Activated T-helper 1 cell treated with anti-CD3 and anti-CD28 coated beads, Interleukin-12 subunit alpha, Interleukin-12 subunit beta, Interleukin-2, Interleukin-4 antibody, amounts not matched to agents 30 ng/mL and 10 ng/mL and 1 ng/mL, durations not matched to agents 14 hours and 24 hours and 36 hours (primary cell): ENCODE measurements around the gene CTNNA1. TPM values are rescaled to one million over a fixed set of nuclear protein-coding genes. Genes with fewer than 3 reads are reported as not detected.
"Not testable (repeated sequence)": the region's sequence is repeated elsewhere in the genome, so short reads cannot be mapped to it uniquely, and the experiment has no call there.

ENCODE experiments used
- DNase-seq: peaks from one replicate; pipeline ENCODE4 v3.0.0; 2021; ENCODE audit warnings: low spot score
- H3K27ac Mint-ChIP-seq: one replicate; pipeline ENCODE4 v1.8.0; 2021; ENCODE audit warnings: mild to moderate bottlenecking, mixed read lengths
- H3K27me3 Mint-ChIP-seq: one replicate; pipeline ENCODE4 v1.8.0; 2022; ENCODE audit warnings: mild to moderate bottlenecking, moderate library complexity, mixed read lengths; ENCODE audit not compliant: insufficient read depth
- H3K36me3 Mint-ChIP-seq: one replicate; pipeline ENCODE4 v1.8.0; 2021; ENCODE audit warnings: low read depth, mixed read lengths
- H3K4me1 Mint-ChIP-seq: one replicate; pipeline ENCODE4 v1.8.0; 2021; ENCODE audit warnings: low read depth, mixed read lengths
- H3K4me3 Mint-ChIP-seq: one replicate; pipeline ENCODE4 v1.8.0; 2021; ENCODE audit warnings: mild to moderate bottlenecking, moderate library complexity, mixed read lengths
- H3K9me3 Mint-ChIP-seq: one replicate; pipeline ENCODE4 v1.8.0; 2021; ENCODE audit warnings: mixed read lengths
- intact Hi-C: fragments of 100-400 bp; cut with micrococcal nuclease; formaldehyde crosslinking; loops from one replicate; pipeline ENCODE4 v1.15.1; 2024
- total RNA-seq: library from RNA; stranded (reverse); gene quantifications from 2 replicates; pipeline ENCODE4 v1.2.3, GENCODE V29; 2022

The CTNNA1 gene
- total RNA-seq, 1 donor from 2014 or later, result 58.0 TPM

DNA sequence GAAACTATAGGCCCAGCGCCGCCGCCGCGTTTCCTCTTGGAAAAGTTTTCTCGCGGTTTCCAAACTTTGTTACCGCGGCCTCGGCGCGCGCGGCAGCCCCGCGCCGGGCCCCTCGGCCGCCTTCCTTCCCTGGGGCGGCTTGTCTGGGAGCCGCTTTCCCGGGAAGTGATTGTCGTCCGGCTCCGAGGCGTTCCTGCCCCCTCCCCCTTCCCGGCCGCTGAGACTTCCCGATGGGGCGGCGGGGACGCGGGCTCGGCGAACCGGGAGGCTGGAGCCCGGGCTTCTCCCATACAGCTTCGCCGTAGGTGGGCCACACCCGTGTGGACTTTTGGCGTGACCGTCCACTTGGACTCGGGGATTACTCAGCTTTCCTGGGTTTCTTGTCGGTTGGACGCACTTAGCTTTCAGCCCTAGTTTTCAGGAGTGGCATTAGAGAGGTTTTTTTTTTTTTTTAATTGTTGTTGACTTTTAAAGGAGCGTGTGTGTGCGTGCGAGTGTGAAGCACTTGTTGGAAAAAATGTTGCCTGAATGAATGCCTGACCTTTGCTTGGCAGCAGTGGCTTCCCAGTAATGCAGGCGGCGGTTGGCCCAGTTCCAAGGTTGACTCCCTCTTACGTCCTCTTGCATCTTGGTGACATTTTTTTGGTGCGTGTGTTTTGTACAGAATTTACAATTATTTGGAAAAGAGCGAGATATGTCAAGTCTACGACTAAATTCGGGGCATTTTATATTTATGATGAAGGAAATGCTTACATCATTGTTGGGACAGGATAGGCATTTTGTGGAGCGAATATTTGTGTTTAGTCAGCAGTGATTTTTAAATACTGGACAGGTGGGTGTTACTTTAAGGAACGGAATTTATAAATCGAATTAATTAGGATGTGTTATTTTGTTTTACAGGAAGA lies 821 bp downstream of the CTNNA1 start:
- Mint-ChIP-seq H3K4me1 (peaks cover 29% of the 10 kb centered on the region), H3K27ac (peak overlapping the region; percentile 56), H3K36me3 (peaks cover 13% of the 10 kb centered on the region), H3K9me3 (peaks cover 11% of the 10 kb centered on the region), H3K27me3 (peaks cover 21% of the 10 kb centered on the region), H3K4me3 (peak overlapping the region; percentile 86)
- intact Hi-C loops, result loop anchor here (1.0 to 5.0 kb wide), 4 partner anchors 16 to 518 kb away; partner anchors contain the start of gene HSPA9
- DNase-seq, result no peak

DNA sequence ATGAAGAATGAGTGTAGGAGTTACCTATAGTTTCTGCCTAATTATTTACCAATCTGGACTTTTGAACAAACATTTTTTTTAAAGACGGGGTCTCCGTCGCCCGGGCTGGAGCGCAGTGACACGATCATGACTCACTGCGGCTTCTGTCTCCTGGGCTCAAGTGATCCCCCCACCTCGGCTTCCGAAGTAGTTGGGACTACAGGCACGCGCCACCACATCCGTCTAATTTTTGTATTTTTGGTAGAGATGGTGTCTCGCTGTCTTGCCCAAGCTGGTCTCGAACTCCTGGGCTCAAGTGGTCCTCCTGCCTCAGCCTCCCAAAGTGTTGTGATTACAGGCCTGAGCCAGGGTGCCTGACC lies 1.5 kb downstream of the CTNNA1 start:
- H3K27me3 Mint-ChIP-seq, result peaks cover 18% of the 10 kb centered on the region
- H3K4me1 Mint-ChIP-seq, result peaks cover 27% of the 10 kb centered on the region
- H3K4me3 Mint-ChIP-seq, result peak overlapping the region; percentile 86
- no peak overlapping the region for H3K27ac Mint-ChIP-seq
- no peak for DNase-seq
- peaks cover 19% of the 10 kb centered on the region for H3K36me3 Mint-ChIP-seq
- intact Hi-C loops, result loop anchor here (5.0 kb wide), 1 partner anchor 518 kb away; no protein-coding TSS in a partner anchor
- peaks cover 11% of the 10 kb centered on the region for H3K9me3 Mint-ChIP-seq

DNA sequence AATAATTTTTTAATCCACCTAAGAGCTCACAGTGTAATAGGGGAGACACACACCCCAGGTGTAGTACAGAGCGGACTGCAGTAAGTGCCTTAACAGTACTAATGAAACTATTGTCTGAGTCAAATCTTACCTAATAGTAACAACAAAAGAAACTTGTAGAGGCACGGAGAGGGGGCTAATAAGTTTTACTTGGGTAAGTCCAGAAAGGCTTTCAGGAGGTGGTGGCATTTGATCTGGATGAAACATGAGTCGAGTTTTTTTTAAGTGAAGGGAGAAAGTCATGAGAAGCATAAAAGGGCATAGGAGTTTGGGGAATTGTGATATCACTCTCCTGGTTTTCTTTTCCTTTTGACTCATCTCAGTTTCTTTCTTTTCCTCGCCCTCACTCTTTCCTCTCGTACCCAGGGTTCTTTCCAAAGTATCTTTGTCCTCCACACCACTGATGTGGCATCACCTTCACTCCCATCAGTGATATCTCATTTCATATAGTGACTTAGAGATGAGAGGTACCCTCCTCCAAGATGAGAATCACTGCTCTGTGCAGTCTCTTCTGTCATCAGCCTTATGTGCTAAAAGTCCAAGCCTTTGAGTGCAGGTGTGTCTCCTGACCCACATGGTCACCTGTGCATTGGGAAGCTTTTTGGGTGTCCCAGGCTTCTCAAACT lies 2.0 kb downstream of the CTNNA1 start:
- Mint-ChIP-seq H3K4me3 (peak overlapping the region; percentile 86), H3K9me3 (peaks cover 11% of the 10 kb centered on the region), H3K36me3 (peaks cover 19% of the 10 kb centered on the region), H3K27ac (no peak overlapping the region), H3K27me3 (peaks cover 18% of the 10 kb centered on the region), H3K4me1 (peaks cover 27% of the 10 kb centered on the region)
- intact Hi-C loops, result no loop called here
- no peak for DNase-seq

GRCh38 chr5:138757061-138757776 lies 4.0 kb downstream of the CTNNA1 start:
- H3K9me3 Mint-ChIP-seq, result peaks cover 11% of the 10 kb centered on the region
- H3K27me3 Mint-ChIP-seq, result peaks cover 13% of the 10 kb centered on the region
- H3K4me3 Mint-ChIP-seq, result no peak overlapping the region
- H3K27ac Mint-ChIP-seq, result no peak overlapping the region
- intact Hi-C loops, result no loop called here
- H3K4me1 Mint-ChIP-seq, result peaks cover 45% of the 10 kb centered on the region
- peaks cover 26% of the 10 kb centered on the region for H3K36me3 Mint-ChIP-seq
- no peak for DNase-seq

DNA sequence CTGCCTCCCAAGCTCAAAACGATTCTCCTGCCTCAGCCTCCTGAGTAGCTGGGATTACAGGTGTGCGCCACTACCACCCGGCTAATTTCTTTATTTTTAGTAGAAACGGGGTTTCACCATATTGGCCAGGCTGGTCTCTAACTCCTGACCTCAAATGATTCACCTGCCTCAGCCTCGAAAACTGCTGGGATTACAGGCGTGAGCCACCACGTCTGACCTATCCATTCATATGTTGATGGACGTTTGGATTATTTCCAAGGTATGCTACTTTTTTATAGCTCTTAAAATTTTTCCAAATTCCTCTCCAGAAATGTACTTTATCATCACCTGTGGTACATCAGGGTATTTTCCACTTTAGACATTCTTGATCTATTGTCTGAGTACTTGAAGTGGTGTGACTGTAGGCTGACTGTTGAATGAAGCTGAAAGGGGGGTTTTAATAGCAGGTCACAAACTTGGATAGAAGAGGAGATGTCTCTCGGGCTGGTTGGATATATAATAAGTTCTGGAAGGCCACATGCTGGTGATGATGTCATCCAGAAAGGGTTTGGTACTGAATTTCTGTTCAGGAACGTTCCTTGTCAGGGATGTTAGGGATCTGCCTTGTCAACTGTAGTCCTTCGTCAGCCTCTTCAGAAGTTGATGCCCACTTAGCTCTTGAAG lies 7.4 kb downstream of the CTNNA1 start:
- Mint-ChIP-seq H3K9me3 (peaks cover 11% of the 10 kb centered on the region), H3K36me3 (peaks cover 27% of the 10 kb centered on the region), H3K4me1 (peaks cover 32% of the 10 kb centered on the region), H3K4me3 (no peak overlapping the region), H3K27me3 (peaks cover 10% of the 10 kb centered on the region), H3K27ac (no peak overlapping the region)
- no peak for DNase-seq
- intact Hi-C loops, result no loop called here

DNA sequence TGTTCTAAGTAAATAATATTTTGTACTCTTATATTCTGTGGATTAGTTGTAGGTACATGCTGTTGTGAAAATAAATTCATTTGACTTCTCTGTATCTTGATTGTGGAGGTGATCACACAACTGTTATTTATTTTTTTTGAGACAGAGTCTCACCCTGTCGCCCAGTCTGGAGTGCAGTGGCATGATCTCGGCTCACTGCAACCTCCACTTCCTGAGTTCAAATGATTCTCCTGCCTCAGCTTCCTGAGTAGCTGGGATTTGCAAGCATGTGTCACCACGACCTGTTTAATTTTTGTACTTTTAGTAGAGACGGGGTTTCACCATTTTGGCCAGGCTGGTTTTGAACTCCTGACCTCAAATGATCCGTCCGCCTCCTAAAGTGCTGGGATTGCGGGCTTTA lies 7.9 kb downstream of the CTNNA1 start:
- H3K27ac Mint-ChIP-seq, H3K4me3 Mint-ChIP-seq, DNase-seq, intact Hi-C loops: not testable (repeated sequence)
- peaks cover 11% of the 10 kb centered on the region for H3K27me3 Mint-ChIP-seq
- peaks cover 31% of the 10 kb centered on the region for H3K4me1 Mint-ChIP-seq
- peaks cover 11% of the 10 kb centered on the region for H3K9me3 Mint-ChIP-seq
- peaks cover 27% of the 10 kb centered on the region for H3K36me3 Mint-ChIP-seq

DNA sequence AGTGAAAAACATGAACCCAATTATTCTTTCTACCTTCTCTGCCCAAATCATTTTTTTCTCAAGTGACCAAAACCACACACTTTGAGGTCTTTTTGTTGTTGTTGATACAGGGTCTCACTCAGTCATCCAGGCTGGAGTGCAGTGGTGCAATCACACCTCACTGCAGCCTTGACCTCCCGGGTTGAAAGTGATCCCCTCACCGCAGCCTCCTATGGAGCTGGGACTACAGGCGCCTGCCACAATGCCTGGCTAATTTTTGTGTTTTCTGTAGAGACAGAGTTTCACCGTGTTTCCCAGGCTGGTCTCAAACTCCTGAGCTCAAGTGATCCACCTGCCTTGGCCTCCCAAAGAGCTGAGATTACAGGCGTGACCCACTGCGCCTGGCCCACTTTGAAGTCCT lies 8.4 kb downstream of the CTNNA1 start:
- H3K4me3 Mint-ChIP-seq, DNase-seq, intact Hi-C loops, H3K27ac Mint-ChIP-seq, H3K9me3 Mint-ChIP-seq: not testable (repeated sequence)
- Mint-ChIP-seq H3K36me3 (peaks cover 25% of the 10 kb centered on the region), H3K4me1 (peaks cover 26% of the 10 kb centered on the region), H3K27me3 (peaks cover 12% of the 10 kb centered on the region)

DNA sequence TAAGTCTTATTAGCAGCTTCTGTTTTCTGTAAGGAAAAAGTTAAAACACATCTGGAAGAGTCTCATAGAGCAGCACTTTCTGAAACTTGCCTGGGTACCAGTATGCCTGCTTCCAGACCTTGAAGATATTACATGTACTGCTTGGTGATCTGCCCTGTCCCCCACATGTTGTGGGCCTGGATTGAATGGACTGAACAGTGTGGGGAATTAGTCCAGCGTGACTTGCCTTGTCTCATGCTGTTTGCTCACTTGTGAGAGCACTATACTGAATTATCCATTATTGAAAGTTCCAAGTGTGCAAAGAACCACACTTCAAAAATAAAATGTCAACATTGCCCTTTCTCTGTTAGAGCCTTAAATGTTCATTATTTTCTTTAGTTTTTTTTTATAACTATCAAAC lies 8.9 kb downstream of the CTNNA1 start:
- H3K36me3 Mint-ChIP-seq, result peaks cover 25% of the 10 kb centered on the region

DNA sequence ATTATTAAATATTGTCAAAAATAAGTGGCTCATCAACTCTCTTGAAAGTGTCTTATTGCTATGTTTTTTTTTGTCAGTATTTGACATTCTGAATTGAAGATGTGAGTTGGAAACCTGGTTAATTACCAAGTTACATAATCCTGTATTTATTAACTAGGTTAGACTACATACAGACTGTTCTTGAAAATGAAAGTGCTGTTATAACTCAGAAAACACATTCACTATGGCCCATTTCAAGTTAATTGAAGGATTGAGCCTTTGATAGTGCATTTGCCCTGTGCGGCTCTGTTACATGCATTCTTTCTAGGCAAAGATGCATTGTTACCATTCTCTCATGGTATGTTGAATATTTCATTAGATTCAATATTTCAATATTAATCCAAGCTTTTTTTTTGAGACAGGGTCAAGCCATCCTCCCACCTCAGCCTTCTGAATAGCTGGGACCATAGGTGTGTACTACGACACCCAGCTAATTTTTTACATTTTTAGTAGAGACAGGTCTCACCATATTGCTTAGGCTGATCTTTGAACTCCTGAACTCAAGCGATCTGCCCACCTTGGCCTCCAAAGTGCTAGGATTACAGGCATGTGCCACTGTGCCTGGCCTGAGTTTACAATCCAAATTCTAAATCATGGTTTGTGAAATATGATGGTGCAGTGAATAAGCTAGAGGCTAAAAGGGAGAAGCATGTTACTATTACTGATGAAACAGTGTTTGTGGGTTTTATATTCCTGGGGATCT lies 10.0 kb downstream of the CTNNA1 start:
- no peak for DNase-seq
- Mint-ChIP-seq H3K9me3 (peaks cover 3% of the 10 kb centered on the region), H3K4me1 (peaks cover 21% of the 10 kb centered on the region), H3K27me3 (peaks cover 12% of the 10 kb centered on the region), H3K36me3 (peaks cover 21% of the 10 kb centered on the region), H3K4me3 (no peak overlapping the region), H3K27ac (no peak overlapping the region)
- intact Hi-C loops, result no loop called here

More for the DNA sequence above, 8.9 kb downstream of the CTNNA1 start:
- Mint-ChIP-seq H3K4me1 (peaks cover 22% of the 10 kb centered on the region), H3K27me3 (peaks cover 12% of the 10 kb centered on the region), H3K9me3 (peaks cover 7% of the 10 kb centered on the region), H3K4me3 (no peak overlapping the region), H3K27ac (no peak overlapping the region)
- no peak for DNase-seq
- intact Hi-C loops, result no loop called here

GRCh38 chr5:138770291-138770690 lies 17.1 kb downstream of the CTNNA1 start:
- no peaks in the 10 kb centered on the region for H3K4me1 Mint-ChIP-seq

DNA sequence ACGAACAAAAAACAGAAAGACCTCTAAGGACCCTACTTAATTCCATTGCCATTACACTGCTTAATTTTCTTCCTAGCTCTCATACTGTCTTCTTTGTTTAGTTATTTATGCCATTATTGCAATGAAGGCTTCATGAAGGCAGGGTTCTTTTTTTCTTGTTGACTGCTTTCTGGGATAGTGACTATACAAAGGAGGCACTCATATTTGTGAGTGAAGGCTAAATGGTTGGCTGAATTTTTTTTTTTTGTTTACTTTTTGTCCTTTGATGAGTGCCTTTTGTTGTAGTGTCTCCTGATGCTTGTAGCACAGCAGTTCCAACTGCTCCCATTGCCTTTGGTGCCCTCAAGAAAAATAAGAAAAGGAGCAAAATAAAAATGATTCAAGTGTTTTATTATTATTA lies 17.8 kb downstream of the CTNNA1 start:
- Mint-ChIP-seq H3K27ac (no peak overlapping the region), H3K36me3 (no peaks in the 10 kb centered on the region), H3K27me3 (peaks cover 5% of the 10 kb centered on the region), H3K4me1 (no peaks in the 10 kb centered on the region), H3K4me3 (no peak overlapping the region), H3K9me3 (no peaks in the 10 kb centered on the region)
- intact Hi-C loops, result loop anchor here (5.0 kb wide), 1 partner anchor 129 kb away; no protein-coding TSS in a partner anchor
- DNase-seq, result no peak

More at GRCh38 chr5:138770291-138770690, 17.1 kb downstream of the CTNNA1 start:
- intact Hi-C loops, result loop anchor here (5.0 kb wide), 1 partner anchor 128 kb away; no protein-coding TSS in a partner anchor
- no peak for DNase-seq
- Mint-ChIP-seq H3K36me3 (no peaks in the 10 kb centered on the region), H3K9me3 (no peaks in the 10 kb centered on the region), H3K27ac (no peak overlapping the region), H3K27me3 (peaks cover 5% of the 10 kb centered on the region), H3K4me3 (no peak overlapping the region)
